ENCODE data around the gene SCO2.

GRCh38 chr22:50483977-50484853 is 41.2 kb downstream of the SCO2 start:
- TF ChIP-seq CTCF (IDR thresholded peaks at IDR 0.05) (no peak), POLR2AphosphoS5 (IDR thresholded peaks at IDR 0.05) (no peak)

Measured in breast epithelium (tissue), 3 donors.